OCI-M2 (cell line): ENCODE data around the gene PRR33.
"Not testable (repeated sequence)": the region's sequence is repeated elsewhere in the genome, so short reads cannot be mapped to it uniquely, and the experiment has no call there.

Source experiments
- DNase-seq: peaks from one replicate; lab custom pipeline; 2025; ENCODE audit not compliant: unreplicated experiment; lab: John Stamatoyannopoulos, UW

The PRR33 gene

DNA sequence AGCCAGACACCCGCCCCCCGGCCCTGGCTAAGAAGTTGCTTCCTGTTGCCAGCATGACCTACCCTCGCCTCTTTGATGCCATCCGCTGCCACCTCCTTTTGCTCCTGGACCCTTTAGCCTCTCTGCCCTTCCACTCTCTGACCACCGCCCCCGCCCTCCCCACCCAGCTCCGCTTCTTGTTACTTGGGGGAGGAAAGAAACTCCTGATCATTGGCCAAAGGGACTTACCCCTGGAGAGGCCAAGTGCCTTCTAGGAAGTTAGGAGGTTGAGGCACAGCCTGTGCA lies at the start of gene PRR33:
Gene PRR33 (minus strand): TSS at position 65 of the 285 bp plus-strand sequence. CDS start 1,311 bp downstream, outside the sequence.
- no peak for DNase-seq

DNA sequence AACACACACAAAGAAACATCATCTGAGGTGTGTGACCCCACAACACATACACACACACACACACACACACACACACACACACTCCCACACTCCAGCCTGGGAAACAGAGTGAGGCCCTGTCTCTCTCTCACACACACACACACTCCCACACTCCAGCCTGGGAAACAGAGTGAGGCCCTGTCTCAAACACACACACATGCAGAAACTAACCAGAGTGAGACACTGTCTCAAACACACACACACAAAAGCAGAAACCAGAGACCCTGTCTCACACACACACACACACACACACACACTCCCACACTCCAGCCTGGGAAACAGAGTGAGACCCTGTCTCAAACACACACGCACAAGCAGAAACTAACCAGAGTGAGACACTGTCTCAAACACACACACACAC lies 48.1 kb upstream of the PRR33 start:
- DNase-seq: not testable (repeated sequence)

DNA sequence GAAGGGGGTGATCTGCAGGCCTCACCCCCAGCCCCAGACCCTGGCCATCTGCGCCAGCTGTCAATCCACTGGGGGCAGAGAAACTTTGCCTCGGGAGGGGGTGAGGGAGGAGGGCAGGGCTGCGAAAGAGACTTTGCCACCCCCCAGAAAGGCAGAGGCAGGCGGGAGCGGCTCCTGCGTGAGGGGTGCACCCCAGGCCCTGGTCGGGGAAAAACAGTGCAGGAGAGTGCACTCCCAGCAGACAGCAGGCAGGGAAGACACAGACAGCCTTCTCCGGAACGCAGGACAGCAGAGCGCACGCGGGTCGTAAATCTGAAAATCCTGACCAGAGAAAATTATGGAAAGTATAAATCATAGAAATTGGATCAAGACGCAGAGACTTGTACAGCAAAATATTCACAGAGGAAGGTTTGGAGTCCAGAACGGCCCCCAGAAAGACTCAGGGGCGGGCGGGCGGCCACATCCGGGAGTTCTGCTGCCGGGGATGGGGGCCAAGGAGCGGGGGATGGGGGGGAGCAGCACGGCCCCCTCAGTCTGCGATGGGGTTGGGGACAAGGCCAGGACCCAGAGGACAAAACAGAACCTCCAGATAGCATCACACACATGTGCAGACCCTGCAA lies 47.4 kb upstream of the PRR33 start:
- no peak for DNase-seq

DNA sequence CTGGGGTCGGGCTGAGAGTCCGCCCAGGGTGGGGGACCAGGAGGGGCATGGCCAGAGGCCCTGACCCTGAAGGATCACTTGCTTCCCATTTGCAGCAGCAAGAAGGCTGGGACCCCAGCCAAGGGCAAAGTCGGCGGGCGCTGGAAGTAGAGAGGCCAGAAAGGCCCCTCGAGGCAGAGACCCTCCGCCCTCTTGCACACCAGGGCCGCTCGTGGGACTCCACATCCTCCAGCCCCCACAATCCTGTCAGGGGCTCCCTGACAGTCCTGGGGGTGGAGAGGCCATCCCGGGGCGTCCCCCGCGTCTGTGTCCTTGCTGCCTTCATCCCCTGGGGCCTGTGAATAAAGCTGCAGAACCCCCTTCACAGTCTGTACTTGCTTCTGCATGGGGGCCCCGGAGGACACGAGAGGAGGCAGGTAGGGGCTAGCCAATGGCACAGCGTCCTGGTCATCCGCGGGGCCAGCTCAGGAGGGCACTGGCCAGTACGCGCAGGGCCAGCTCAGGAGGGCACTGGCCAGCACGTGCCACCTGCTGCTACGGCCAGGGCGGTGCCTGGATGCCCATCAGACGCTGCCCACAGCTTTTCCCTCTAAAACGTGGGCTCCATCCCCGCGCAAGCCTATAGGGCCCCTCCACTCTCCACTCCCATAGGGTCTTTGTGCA lies 46.8 kb upstream of the PRR33 start:
- no peak for DNase-seq

DNA sequence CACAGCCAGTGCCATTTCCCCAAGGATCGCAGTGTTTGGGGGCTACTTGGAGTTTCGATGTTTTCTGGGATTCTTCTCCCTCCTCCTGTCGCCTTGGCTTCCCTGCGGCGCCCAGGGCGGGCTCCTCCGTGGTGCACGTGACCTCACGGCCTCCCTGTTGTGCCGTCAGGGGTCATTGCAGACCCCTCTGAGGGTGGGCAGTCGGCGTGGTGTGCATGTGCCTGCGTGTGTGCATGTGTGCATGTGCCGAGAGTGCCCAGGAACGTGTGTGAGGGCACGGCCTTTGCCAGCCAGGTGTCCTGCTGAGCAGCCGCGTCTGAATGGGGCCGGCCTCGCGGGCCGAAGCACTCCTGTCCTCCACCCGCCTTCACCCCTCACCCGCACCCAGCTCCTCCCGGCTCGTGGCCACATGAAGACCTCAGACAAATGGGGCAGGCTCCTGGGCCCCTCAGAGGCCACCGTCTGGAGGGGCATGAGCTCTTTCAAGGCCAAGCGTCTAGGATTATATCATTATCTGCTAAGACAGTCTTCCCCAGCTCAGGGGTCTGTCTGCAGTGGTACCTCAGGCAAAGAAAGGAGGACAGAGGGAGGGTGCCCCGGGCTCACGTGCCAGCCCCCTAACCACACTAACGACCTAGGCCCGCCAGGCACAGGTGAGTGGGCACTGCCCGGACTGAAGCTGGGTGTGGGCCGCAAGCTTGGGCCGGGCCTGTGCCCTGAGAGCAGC lies 46.1 kb upstream of the PRR33 start:
- no peak for DNase-seq

DNA sequence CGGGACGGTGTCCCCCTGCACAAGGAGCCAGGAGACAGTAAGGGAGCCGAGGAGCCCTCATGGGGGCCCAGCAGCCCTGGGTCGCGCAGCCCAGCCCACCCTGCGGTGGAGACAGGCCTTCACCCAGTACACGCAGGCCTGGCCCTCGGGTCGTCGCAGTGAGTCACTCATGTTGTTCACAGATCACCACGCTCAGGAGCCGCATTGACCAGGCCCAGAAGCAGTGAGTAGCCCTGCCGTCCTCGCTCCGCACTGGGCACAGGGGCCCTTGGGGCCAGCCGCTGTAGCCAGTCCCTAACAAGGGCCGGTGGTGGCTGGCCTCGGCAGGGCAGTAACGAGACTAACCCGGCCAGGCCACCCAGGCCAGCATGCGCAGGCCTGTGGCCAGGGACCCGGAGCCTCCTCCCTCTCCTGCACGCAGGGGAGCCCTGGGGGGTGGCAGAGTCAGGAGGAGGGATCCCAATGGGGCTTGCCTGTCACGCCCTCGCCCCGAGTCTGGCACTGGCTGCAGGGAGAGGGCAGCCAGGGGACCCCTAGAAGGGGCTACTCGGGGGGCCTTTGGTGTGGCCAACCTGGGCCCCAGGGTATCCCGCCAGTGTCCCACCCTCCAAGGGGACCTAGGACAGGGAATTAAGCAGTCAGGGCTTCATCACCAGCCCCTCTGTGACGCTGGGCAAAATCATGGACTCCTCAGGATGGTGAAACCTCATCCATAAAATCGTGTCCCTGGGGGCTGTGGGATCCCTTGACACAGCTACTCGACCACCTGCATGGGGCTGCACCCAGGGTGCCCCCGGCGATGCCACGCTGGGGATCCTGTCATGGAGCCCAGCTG lies 45.3 kb upstream of the PRR33 start:
- no peak for DNase-seq

DNA sequence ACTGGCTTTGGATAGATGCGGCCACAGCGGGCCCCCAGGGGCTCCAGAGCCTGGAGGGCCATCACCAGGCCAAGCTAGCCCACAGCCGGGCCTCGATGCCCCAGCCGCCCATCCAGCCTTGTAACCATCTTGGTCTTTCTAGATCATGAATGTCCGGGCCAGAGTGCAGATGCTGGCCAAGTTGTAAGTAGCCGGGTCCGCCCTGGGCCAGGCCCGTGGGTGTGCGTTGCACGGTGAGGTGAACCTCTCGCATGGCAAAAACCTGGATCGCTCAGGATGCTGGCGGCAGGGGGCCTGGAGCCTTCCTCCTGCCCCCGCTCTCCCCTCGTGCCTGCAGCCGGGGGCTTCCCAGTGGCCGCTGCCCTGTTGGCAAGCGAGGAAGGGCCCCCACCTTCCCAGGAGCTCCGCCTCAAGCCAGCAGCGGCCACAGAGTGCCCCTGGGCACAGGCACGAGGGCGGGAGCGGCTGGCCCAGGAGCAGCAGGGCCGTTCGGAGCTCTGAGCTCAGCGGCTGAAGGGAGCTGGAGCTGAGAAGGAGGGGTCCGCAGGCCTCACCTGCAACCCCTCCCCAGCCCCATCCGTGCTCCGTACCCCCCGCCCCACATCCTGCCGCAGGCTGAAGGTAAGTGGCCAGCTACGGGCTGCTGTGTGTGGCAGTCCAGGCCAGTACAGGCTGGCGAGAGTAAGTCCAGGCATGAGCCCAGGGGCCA lies 44.5 kb upstream of the PRR33 start:
- DNase-seq: no peak

DNA sequence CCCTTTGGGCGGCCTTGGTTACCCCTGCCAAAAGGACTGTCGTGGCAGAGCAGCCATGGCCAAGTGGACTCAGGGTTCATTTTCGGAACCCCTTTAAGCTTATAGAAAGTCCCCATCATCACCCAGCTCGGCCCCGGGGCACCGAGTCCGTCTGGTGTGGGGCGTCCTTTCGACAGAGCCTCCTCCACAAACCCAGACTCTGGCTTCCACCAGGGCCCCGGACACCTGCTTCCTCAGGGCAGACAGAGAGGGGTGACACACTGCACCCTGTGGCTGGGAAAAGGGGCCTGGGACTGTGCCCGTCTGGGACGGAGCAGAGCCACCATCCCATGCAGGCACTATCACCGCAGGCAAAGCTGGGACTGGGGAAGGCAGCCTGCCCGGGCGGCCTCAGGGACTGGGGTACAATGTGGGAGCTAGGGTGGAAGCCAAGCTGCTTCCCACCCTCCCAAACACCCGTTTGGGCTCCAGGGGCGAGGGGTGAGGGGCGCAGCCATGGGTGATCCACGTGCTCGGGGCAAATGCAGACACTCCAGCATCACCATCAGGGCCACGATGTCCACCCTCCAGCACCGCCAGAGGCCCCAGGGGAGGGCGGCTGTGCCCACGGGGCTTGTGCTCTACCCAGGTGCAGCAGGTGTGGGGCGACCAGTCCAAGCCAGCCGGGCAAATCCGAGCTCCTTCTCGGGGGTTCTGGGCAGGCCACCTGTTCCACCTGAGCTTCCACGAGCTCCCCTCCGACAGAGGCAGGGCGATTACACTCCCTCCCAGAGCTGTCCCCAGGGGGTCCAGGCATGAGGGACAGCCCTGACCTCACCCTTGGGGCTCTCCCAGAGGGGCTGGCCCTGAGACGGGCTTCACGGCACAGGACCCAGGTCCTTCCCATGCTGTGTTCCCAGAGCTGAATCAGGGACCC lies 43.7 kb upstream of the PRR33 start:
- no peak for DNase-seq

DNA sequence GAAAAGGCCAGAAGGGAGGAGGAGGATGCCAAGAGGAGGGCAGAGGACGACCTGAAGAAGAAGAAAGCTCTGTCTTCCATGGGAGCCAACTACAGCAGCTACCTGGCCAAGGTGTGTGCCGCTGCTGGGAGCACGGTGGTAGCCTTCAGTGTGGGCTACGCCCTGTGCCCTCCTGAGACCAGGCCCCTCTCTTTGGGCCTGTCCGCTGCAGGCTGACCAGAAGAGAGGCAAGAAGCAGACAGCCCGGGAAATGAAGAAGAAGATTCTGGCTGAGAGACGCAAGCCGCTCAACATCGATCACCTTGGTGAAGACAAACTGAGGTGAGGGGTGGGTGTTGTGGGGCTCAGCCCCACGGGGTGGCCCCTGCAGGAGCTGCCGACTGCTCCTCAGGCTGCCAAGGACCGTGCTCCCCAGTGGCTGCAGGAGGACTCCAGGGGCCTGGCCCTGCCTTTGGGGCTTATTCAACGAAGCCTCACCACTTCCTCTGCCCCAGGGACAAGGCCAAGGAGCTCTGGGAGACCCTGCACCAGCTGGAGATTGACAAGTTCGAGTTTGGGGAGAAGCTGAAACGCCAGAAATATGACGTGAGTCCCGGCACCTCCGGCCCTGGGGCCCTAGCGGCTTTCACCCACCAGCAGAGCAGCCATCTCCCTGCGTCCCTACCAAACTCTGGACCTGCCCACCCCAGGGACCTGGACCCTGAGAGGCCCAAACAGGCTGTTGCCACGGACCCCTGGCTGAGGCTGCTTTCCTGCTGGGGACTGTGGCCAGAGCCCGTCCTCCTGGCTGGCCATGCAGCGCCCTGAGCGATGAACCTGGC lies 42.9 kb upstream of the PRR33 start:
- no peak for DNase-seq

DNA sequence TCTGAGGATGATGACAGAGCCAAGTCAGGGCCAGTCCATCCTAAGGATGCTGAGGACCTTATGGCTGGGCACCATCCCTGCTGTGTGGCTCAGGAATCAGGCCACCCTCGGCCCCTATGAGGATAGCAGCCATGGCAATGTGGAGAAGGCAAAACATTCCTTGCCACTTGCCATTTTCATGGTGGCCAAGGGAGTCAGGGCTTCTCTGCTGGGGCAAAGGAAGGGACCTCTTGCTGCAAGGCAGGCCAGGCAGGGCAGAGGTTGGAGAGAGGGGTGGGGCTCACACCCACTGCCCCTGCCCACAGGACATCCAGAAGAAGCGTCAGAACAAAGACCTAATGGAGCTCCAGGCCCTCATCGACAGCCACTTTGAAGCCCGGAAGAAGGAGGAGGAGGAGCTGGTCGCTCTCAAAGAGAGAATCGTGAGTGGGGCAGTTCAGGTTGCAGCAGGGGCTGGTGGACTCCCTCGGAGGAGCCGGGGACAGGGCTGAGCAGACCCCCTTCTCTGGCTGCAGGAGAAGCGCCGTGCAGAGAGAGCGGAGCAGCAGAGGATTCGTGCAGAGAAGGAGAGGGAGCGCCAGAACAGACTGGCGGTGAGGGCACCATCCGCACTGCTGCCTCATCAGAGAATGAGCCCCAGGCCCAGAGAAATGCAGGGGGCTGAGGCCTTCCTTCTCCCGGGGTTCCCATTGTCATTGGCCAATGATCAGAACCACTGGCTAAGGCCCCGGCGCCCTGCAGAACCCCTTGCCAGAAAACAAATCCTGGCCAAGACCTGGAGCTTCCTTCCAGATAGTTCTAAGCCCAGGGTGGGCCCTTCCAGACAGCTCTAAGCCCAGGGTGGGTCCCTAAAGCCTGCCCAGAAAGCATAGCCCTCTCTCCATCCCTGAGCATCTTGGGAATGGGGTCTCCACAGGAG lies 42.0 kb upstream of the PRR33 start:
- no peak for DNase-seq

DNA sequence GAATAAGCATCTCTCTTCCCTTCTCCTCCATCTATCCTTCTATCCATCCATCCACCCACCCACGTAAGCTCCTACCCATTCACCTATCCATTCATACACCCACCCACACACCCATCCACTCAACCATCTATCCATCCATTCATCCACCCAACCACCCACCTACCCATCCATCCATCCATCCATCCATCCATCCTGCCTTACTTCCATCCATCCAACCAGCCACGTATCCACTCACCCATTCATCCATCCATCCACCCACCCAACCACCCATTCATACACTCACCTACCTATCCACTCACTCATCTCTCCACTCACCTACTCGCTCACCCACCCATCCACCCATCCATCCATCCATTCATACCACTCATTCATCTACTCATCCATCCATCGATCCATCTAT lies 41.0 kb upstream of the PRR33 start:
- DNase-seq: no peak

DNA sequence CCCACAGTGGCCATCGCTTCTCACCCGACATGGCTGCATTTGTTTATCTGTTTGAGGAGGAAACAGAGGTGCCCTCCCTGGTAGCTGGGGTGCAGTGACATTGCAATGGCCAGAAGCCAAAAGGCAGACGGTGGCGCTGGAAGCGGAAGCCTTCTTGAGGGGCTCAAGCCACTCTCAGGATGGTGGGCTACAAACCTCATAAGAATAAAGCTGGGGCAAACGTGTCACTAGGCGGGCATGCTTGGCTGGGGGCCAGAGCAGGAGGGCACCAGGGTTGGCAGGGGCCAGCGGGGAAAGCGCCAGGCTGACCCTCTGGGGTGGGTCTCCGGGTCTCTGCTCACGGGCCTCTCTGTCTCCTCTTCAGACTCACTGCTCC lies 40.4 kb upstream of the PRR33 start:
- DNase-seq: no peak

DNA sequence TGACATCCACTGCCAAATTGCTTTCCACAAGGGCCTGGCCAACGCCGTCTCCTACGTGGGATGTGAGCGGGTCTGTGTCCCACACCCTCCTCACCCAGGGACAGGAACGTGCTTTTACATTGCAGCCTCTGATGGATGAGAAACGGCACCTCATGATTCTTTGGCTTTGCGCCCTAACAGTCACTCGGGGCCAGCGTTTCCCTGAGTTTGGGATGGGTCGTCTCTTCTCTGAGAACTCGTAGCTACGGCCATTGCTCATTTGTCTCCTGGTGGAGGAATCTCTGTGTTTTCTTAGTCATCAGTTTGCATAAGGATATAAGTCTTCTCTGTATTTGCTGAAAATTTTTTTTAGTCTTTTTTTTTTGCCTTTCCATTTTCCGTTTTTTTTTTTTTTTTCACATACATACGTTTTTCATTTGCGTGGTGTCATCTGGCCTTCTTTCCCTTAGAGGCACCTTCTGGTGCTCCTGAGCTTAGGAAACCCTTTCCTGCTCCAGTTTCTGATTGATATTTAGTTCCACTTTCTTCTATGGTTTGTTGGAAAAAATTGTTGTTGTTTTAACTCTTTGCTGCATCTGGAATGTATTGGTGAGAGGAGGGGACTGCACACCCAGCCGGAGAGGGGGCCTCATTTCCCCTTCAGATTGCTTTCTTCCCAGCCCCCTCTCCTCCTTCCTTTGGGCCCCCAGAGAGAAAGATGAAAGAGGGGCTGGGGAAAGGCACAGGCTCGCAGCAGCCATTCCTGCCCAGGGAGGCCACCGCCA lies 39.8 kb upstream of the PRR33 start:
- DNase-seq: no peak

DNA sequence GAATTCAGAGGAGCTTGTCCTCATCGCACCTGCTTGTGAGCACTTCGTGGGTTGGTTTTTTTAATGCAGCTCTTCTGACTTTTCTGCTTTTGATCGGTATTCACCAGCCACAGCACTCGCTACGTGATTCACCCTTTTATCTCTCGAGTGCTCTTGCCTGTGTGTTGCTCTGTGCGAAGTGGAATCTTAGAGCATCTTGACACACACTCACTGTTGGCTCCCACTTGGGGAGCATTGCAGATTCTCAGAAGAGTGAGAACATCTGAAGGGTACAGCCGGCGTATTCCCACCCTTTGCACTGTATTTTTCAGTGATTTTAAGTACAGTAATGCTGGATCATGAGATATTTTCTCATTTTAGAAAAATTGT lies 38.8 kb upstream of the PRR33 start:
- DNase-seq: no peak

DNA sequence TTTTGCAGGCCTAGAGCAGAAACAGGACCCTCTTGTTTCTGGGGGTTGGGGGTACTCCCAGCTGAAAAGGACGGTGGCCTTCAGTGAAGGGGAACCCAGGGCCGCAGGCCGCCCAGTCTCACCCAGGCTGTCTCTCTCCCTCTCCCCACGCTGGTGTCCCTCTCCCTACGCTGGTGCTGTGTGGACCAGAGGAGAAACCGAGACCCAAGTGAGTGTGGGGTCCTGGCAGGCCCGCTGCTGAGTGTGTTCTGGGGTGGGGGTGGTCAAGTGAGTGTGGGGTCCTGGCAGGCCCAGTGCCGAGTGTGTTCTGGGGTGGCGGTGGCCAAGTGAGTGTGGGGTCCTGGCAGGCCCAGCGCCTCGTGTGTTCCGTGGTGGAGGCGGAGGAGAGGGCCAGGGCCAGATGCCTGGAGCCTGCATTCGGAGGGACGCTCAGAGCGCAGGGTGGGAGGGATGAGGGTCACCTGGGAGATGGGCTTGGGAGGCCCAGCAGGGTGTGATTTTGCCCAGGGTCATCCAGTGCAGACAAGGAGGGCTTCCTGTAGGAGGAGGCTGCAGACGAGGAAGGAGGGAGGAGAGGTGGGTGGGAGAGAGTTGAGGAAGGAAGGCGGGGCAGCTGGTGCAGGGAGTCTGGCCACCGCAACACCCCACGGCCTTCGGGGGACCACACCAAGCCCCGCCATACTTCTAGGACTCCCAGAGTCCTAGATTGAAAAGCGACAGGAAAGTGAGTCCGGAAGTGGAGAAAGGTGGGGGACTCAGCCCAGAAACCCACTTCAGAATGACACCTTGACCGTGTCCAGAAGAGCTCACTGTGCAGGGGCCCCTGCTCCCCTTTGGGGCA lies 38.1 kb upstream of the PRR33 start:
- DNase-seq: no peak

DNA sequence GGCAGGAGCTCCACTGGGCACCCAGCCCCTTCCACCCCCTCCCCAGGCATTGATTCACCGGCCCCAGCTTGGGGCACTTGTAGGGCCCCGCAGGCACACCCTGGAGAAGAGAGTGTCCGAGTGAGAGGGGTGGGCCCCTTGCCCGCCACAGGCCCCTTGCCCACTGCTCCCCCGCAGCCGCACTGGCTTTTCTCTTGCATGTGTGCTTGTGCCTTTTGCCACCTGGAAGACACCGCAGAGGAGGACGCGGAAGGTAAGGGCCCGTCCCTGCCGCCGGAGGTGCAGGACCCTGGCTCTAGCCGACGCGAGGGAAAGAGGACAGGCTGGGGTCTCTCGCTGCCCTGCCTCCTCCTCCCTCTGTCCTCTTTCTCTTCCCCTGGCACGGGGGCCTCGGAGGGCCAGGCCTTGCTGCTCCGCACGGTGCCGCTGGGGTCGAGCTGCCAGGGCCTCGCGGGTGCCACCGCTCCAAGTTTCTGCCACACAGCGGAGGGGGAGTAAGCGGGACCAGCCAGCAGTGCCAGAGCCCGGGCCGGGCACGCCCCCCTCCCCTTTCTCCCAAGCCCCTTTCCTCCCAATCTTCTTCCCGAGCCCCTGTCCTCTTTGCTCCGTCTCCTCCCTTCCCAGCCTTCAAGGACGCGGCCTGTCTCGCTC lies 37.3 kb upstream of the PRR33 start:
- no peak for DNase-seq
